T-helper 1 cell treated with Interleukin-12 subunit alpha and Interleukin-12 subunit beta and Interleukin-4 antibody, amounts not matched to agents 30 ng/mL and 1 ng/mL, for 36 hours (primary cell): ENCODE data around the gene TNIK. TPM values are rescaled to one million over a fixed set of nuclear protein-coding genes. Genes with fewer than 3 reads are reported as not detected.
"Not testable (repeated sequence)": the region's sequence is repeated elsewhere in the genome, so short reads cannot be mapped to it uniquely, and the experiment has no call there.

Source experiments
- intact Hi-C: fragments of 100-400 bp; cut with micrococcal nuclease; formaldehyde crosslinking; loops from one replicate; pipeline ENCODE4 v1.15.1; 2024
- total RNA-seq: library from RNA; stranded (reverse); gene quantifications from 2 replicates; pipeline ENCODE4 v1.2.3, GENCODE V29; 2022

Gene TNIK
- total RNA-seq, 1 donor from 2014 or later = 51.5 TPM

GRCh38 chr3:171317171-171317570, 143.0 kb downstream of the TNIK start:
- intact Hi-C loops = no loop called here

- intact Hi-C loops = no loop called here
Observed at GRCh38 chr3:171315919-171316318, 144.3 kb downstream of the TNIK start.

GRCh38 chr3:171315101-171315500, 145.1 kb downstream of the TNIK start:
- intact Hi-C loops = no loop called here

DNA sequence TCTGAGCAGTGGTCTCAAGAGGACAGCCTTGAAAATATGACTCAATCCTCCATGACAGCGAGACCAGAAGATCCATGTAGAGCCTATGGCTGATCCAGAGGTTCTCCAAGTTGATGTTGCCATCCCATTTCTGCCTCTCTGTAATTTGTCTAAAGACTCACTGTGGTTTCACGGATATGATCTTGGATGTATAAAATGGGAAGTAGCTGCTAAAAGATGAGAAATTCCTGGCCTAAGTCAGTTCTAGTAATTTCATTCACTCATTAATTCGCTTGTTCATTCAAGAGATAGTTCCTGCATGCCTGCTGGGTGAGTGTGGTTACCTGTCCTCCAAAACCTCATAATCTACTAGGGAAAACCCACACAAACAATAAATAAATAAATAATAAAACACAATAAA, 145.9 kb downstream of the TNIK start:
- intact Hi-C loops = loop anchor here (1.0 kb wide), 1 partner anchor 8 kb away; no protein-coding TSS in a partner anchor

- intact Hi-C loops = loop anchor here (1.0 kb wide), 1 partner anchor 9 kb away; no protein-coding TSS in a partner anchor
Observed at GRCh38 chr3:171313702-171314101, 146.5 kb downstream of the TNIK start.

- intact Hi-C loops = no loop called here
Observed at GRCh38 chr3:171312741-171313140, 147.5 kb downstream of the TNIK start.

- intact Hi-C loops = loop anchor here (2.0 kb wide), 1 partner anchor 15 kb away; no protein-coding TSS in a partner anchor
Observed at GRCh38 chr3:171311784-171312183, 148.4 kb downstream of the TNIK start.

DNA sequence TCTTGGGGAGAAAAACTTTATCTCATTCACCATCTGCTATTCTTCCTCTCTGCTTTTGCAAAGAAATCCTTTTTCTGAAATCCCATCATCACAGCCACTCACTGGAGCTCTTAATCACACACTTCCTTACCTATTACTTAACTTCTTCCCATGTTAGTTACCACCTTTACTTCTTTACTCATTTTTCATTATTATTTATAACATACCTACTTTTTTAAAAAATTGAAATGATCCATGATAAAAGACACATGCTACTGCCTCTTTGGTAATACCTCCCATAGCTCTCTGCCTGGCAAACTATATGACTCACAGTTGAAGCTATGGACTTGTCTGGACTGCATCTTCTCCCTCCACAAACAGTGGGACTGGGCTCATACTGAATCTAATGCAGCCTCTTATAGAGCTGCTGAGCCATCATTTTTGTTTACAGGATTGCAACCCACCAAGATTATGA, 150.3 kb downstream of the TNIK start:
- intact Hi-C loops = loop anchor here (2.0 kb wide), 1 partner anchor 13 kb away; no protein-coding TSS in a partner anchor

DNA sequence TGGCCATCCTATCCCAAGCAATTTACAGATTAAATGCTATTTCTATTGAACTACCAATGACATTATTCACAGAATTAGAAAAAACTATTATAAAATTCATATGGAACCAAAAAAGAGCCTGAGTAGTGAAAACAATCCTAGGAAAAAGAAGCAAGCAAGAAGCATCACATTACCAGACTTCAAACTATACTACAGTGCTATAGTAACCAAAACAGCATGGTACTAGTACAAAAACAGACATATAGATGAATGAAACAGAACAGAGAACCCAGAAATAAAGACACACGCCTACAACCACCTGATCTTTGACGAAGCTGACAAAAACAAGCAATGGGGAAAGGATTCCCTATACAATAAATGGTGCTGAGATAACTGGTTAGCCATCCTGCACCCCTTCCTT, 152.2 kb downstream of the TNIK start:
- intact Hi-C loops = no loop called here

DNA sequence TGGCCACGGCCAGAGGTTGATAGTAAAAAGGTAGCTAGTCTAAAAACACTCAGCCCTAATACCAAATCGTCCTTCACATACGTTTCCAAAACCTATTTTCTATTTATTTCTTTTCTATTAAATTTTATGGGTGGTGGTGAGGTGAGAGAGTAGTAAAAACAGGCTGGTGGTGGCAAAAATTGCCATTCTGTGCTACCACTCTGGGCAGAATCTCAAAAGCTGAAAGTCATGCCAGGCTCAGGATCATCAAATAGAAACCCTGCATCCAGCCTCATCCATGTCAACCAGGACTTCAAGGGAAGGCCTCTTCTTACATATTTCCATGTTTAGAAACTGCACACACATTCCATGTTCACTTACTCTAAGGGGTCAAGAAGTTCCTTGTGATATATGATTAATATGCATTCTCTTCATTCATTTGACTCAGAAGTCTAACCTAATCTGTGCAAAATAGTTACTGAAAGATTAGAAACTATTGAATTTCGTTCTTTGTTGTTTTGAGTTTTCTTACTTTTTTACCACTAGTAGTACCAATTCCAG, 153.1 kb downstream of the TNIK start:
- intact Hi-C loops = no loop called here

DNA sequence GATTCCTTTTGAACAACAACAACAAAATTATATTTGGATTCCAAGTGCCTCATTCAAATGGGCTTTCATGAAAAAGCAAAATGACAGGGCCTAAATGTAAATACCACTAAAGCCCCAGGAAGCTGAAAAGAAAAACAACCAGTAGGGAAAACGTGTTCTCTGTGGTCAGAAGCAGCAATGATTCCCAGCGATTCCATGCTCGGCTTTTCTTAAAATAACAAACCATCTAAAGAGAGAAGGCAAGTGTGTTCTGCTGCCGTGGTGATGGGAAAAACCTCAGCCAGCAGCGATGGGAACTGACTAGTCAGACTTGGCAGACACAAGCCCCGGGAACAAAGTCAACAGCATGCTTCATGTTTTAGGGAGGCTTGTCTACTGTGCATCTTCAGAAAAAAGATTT, 153.6 kb downstream of the TNIK start:
- intact Hi-C loops = no loop called here

- intact Hi-C loops = not testable (repeated sequence)
Observed at GRCh38 chr3:171305823-171306222, 154.4 kb downstream of the TNIK start.

GRCh38 chr3:171304498-171304897, 155.7 kb downstream of the TNIK start:
- intact Hi-C loops = not testable (repeated sequence)

DNA sequence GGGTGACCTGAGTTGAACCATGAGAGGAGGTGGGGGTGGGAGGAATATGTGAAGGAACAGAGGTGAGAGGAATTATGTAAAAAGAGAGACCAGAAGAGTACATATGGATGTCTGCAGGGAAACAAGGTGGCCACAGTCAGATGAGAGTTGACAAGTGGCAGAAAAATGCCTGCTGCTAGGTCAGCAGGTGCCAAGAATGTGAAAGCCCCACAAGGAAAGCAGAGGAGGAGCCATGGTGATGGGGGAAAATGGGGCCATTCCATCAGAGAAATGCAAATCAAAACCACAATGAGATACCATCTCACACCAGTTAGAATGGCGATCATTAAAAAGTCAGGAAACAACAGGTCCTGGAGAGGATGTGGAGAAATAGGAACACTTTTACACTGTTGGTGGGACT, 156.2 kb downstream of the TNIK start:
- intact Hi-C loops = not testable (repeated sequence)

DNA sequence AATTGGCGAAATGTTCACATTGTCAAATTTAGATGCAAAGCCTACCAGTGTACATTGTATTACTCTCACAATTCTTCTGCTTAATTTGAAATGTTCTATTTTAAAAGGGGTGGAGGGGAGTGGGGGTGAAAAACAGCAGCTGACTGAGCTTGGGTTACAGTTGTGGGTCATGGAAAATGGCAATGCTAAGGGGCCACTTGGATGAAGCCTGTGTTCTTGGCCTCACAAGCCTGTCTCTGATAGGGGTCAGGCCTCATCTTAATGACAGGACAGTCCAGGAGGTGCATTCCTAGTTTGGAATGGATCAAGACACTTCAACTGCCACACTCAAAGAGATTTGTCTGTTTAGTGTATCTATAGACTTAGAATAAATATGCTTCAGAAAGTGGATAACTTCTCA, 158.2 kb downstream of the TNIK start:
- intact Hi-C loops = no loop called here

GRCh38 chr3:171301002-171301401, 159.2 kb downstream of the TNIK start:
- intact Hi-C loops = no loop called here

DNA sequence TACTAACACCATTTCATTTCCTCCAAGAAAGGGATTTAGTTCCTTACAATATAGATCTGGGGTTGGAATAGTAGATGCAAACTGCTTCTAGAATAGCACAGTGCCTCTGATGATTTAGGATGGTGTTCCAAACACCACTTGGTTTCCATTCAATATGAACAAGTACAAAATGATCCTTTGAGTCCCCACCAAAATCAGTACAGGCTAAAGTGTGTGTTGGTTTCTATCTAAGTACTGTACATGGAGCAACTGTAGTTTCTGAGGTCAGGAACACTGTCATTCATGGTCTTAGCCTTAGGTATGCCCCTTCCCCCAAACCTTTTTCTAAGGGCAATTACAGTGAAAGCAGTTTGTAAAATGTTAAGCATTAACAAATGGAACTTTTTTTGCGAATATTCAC, 162.3 kb downstream of the TNIK start:
- intact Hi-C loops = loop anchor here (2.0 kb wide), 1 partner anchor 13 kb away; no protein-coding TSS in a partner anchor

GRCh38 chr3:171297207-171297606, 163.0 kb downstream of the TNIK start:
- intact Hi-C loops = loop anchor here (2.0 kb wide), 1 partner anchor 14 kb away; no protein-coding TSS in a partner anchor

DNA sequence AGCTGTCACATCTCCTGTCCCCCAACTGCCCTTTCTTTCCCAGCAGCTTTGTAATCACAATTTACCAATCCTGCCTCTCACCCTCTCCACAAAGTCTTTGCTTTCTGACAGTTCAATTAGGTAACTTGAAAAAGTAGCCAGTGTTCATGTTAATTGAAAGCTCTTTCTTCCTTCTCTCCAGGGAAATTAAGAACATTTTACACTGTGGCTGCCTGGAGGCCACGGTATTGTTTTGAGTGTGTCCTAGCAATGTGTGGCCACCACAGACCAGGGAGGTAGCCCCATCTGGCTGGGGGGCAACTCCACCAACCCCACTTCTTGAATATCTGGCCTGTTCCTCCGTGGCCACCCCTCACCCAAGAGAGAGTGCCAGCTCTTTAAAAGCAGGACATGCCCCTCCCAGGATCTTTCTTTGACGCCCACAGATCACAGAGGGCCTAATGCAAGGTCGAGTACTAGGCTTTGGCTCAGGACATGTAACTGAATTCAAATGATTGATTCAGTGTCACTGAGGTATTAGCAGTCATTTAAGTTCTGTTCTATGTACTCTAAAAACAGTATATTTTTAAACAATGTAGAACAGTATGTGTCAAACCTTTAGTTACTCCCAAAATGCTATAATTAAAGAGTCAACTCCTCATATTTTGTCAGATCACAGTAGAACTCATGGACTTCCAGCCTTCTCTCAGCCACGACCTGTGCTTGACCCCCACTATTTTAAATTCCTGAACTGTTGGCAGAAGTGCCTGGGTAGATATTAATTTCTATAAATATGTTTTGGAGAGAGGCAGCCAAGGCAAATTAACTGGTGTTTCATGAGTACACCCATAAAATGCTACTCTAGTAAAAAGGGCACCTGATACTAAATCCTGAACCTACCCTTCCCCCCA, 164.5 kb downstream of the TNIK start:
- intact Hi-C loops = loop anchor here (2.0 kb wide), 1 partner anchor 15 kb away; no protein-coding TSS in a partner anchor

- intact Hi-C loops = no loop called here
Observed at GRCh38 chr3:171293142-171293782, 166.9 kb downstream of the TNIK start.

GRCh38 chr3:171290680-171291079, 169.5 kb downstream of the TNIK start:
- intact Hi-C loops = no loop called here

DNA sequence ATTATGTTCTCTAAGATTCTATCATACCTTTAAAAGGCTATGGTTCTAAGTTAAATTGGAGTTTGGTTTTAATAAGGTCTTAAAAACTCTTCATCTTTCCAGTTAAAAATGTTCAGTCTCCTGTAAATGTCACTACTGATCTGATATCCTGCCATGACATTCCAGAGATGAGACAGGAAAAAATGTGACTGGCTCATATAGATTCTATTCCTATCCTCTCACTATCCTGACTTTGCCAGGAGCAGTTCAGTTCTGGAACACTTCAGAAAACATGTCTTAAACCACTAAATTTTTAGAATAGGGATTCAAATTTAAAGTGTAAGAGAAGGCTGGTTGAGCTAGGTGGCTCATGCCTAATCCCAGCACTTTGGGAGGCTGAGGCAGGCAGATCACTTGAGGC, 170.9 kb downstream of the TNIK start:
- intact Hi-C loops = loop anchor here (5.0 to 10.0 kb wide), 2 partner anchors 273 to 816 kb away; no protein-coding TSS in a partner anchor
